Astrocyte (in vitro differentiated cells and primary cell): ENCODE results near the gene PTPN4. TPM values are rescaled to one million over a fixed set of nuclear protein-coding genes. Genes with fewer than 3 reads are reported as not detected.
A peak's percentile ranks its signal among the peaks of the same experiment; 100 is the strongest.

Experiments used
- DNase-seq: peaks from one replicate; pipeline ENCODE4 v3.0.0-alpha.2; 2010; ENCODE audit warnings: low read depth
- FAIRE-seq: peaks from 2 replicates; lab custom pipeline; 2011; peaks lifted over from hg19 to GRCh38; lab: Jason Lieb, UNC
- H2AFZ ChIP-seq: 2 replicates; pipeline ENCODE4 v1.6.0; 2012; ENCODE audit warnings: low read depth, low read length, inconsistent platforms
- H3K27ac ChIP-seq: 2 replicates; pipeline ENCODE4 v1.5.1; 2011; ENCODE audit warnings: low read depth, low read length, inconsistent platforms
- H3K27me3 ChIP-seq: 2 replicates; pipeline ENCODE4 v1.6.0; 2011; ENCODE audit warnings: low read length, inconsistent platforms; ENCODE audit not compliant: insufficient read depth
- H3K36me3 ChIP-seq: 2 replicates; pipeline ENCODE4 v1.5.1; 2011; ENCODE audit warnings: low read length, inconsistent platforms; ENCODE audit not compliant: insufficient read depth
- H3K4me1 ChIP-seq: 2 replicates; pipeline ENCODE4 v1.5.1; 2011; ENCODE audit warnings: low read length, inconsistent platforms; ENCODE audit not compliant: insufficient read depth
- H3K4me2 ChIP-seq: 2 replicates; pipeline ENCODE4 v1.6.0; 2012; ENCODE audit warnings: low read length, inconsistent platforms
- H3K4me3 ChIP-seq: 2 replicates; pipeline ENCODE4 v1.5.1; 2011; ENCODE audit warnings: low read depth, mild to moderate bottlenecking, low read length, inconsistent platforms; ENCODE audit not compliant: insufficient read depth
- H3K79me2 ChIP-seq: 2 replicates; pipeline ENCODE4 v1.6.0; 2012; ENCODE audit warnings: mild to moderate bottlenecking, low read length, inconsistent platforms; ENCODE audit not compliant: insufficient read depth
- H3K9ac ChIP-seq: 2 replicates; pipeline ENCODE4 v1.6.0; 2012; ENCODE audit warnings: mild to moderate bottlenecking, low read length, inconsistent platforms
- H3K9me3 ChIP-seq: 2 replicates; pipeline ENCODE4 v1.5.1; 2012; ENCODE audit warnings: low read depth, mild to moderate bottlenecking, low read length, inconsistent platforms; ENCODE audit not compliant: insufficient read depth
- H4K20me1 ChIP-seq: 2 replicates; pipeline ENCODE4 v1.6.0; 2012; ENCODE audit warnings: low read length, inconsistent platforms; ENCODE audit not compliant: insufficient read depth
- H3K27ac Mint-ChIP-seq: one replicate; pipeline ENCODE4 v1.8.0; 2021; ENCODE audit warnings: mild to moderate bottlenecking, mixed read lengths; ENCODE audit not compliant: unreplicated experiment
- H3K27me3 Mint-ChIP-seq: one replicate; pipeline ENCODE4 v1.8.0; 2021; ENCODE audit warnings: low read depth, mixed read lengths; ENCODE audit not compliant: unreplicated experiment
- H3K36me3 Mint-ChIP-seq: one replicate; pipeline ENCODE4 v1.8.0; 2021; ENCODE audit warnings: low read depth, mixed read lengths; ENCODE audit not compliant: unreplicated experiment
- H3K4me1 Mint-ChIP-seq: one replicate; pipeline ENCODE4 v1.8.0; 2021; ENCODE audit warnings: low read depth, mixed read lengths; ENCODE audit not compliant: unreplicated experiment
- H3K4me3 Mint-ChIP-seq: one replicate; pipeline ENCODE4 v1.8.0; 2021; ENCODE audit warnings: mild to moderate bottlenecking, moderate library complexity, mixed read lengths; ENCODE audit not compliant: unreplicated experiment
- H3K9me3 Mint-ChIP-seq: one replicate; pipeline ENCODE4 v1.8.0; 2021; ENCODE audit warnings: mild to moderate bottlenecking, mixed read lengths; ENCODE audit not compliant: unreplicated experiment
- CTCF ChIP-seq: IDR thresholded peaks from 2 replicates; pipeline ENCODE4 v1.5.1; 2011; ENCODE audit warnings: low read depth, mild to moderate bottlenecking, inconsistent platforms, low read length, moderate library complexity; ENCODE audit not compliant: insufficient read depth
- EZH2 ChIP-seq: IDR thresholded peaks from 2 replicates; pipeline ENCODE4 v1.6.1; 2012; ENCODE audit warnings: mild to moderate bottlenecking, low read length, inconsistent platforms; ENCODE audit not compliant: insufficient read depth
- total RNA-seq: library from RNA; stranded (reverse); gene quantifications from 2 replicates; pipeline ENCODE4 v1.2.1, GENCODE V29; 2021

PTPN4 gene
- total RNA-seq, 1 donor from 2014 or later = 38.2 TPM

GRCh38 chr2:119711352-119711751 is 48.4 kb upstream of the PTPN4 start:
- Histone ChIP-seq H3K36me3 (no peaks in the 10 kb centered on the region), H3K27me3 (peaks cover 6% of the 10 kb centered on the region), H3K4me2 (no peak overlapping the region), H3K79me2 (no peaks in the 10 kb centered on the region), H2AFZ (no peak overlapping the region), H4K20me1 (no peaks in the 10 kb centered on the region), H3K4me3 (no peak overlapping the region), H3K9ac (no peak overlapping the region), H3K9me3 (no peaks in the 10 kb centered on the region), H3K27ac (no peak overlapping the region), H3K4me1 (no peaks in the 10 kb centered on the region)
- peaks cover 21% of the 10 kb centered on the region for H3K27me3 Mint-ChIP-seq
- no peak for TF ChIP-seq EZH2
- FAIRE-seq (no peak), DNase-seq (no peak)
- H3K9me3 Mint-ChIP-seq = peaks cover 6% of the 10 kb centered on the region
- H3K27ac Mint-ChIP-seq = no peak overlapping the region
- no peak overlapping the region for H3K4me3 Mint-ChIP-seq
- H3K36me3 Mint-ChIP-seq = no peaks in the 10 kb centered on the region
- peaks cover 6% of the 10 kb centered on the region for H3K4me1 Mint-ChIP-seq

- H3K36me3 ChIP-seq = no peaks in the 10 kb centered on the region
- no peaks in the 10 kb centered on the region for H3K4me1 ChIP-seq
- no peak overlapping the region for H2AFZ ChIP-seq
- no peak overlapping the region for H3K9ac ChIP-seq
- no peak overlapping the region for H3K4me2 ChIP-seq
- no peaks in the 10 kb centered on the region for H3K9me3 ChIP-seq
- DNase-seq = no peak
- H3K4me3 Mint-ChIP-seq = no peak overlapping the region
- no peak overlapping the region for H3K27ac Mint-ChIP-seq
- H3K4me3 ChIP-seq = no peak overlapping the region
- no peaks in the 10 kb centered on the region for H3K36me3 Mint-ChIP-seq
- H3K9me3 Mint-ChIP-seq = peaks cover 6% of the 10 kb centered on the region
- no peak for TF ChIP-seq CTCF
- TF ChIP-seq EZH2 = no peak
- H3K27me3 Mint-ChIP-seq = peaks cover 23% of the 10 kb centered on the region
- H3K27me3 ChIP-seq = peaks cover 7% of the 10 kb centered on the region
- peaks cover 6% of the 10 kb centered on the region for H3K4me1 Mint-ChIP-seq
- no peaks in the 10 kb centered on the region for H4K20me1 ChIP-seq
- H3K79me2 ChIP-seq = no peaks in the 10 kb centered on the region
- no peak for FAIRE-seq
- no peak overlapping the region for H3K27ac ChIP-seq
Observed at GRCh38 chr2:119712571-119712970, 47.2 kb upstream of the PTPN4 start.

GRCh38 chr2:119713819-119714490 is 45.8 kb upstream of the PTPN4 start:
- TF ChIP-seq CTCF = no peak
- no peak for TF ChIP-seq EZH2
- Histone ChIP-seq H3K79me2 (no peaks in the 10 kb centered on the region), H3K27ac (no peak overlapping the region), H3K4me3 (no peak overlapping the region), H3K27me3 (peaks cover 10% of the 10 kb centered on the region), H3K4me2 (peak overlapping the region; percentile 5), H3K36me3 (no peaks in the 10 kb centered on the region), H3K9me3 (no peaks in the 10 kb centered on the region), H3K9ac (no peak overlapping the region), H3K4me1 (no peaks in the 10 kb centered on the region), H2AFZ (no peak overlapping the region), H4K20me1 (no peaks in the 10 kb centered on the region)
- no peak overlapping the region for H3K27ac Mint-ChIP-seq
- no peak for DNase-seq
- no peak for FAIRE-seq
- peaks cover 33% of the 10 kb centered on the region for H3K27me3 Mint-ChIP-seq
- peaks cover 6% of the 10 kb centered on the region for H3K4me1 Mint-ChIP-seq
- H3K4me3 Mint-ChIP-seq = no peak overlapping the region
- H3K9me3 Mint-ChIP-seq = peaks cover 6% of the 10 kb centered on the region
- H3K36me3 Mint-ChIP-seq = no peaks in the 10 kb centered on the region
